ENCODE data around the gene C1QTNF1.

DNA sequence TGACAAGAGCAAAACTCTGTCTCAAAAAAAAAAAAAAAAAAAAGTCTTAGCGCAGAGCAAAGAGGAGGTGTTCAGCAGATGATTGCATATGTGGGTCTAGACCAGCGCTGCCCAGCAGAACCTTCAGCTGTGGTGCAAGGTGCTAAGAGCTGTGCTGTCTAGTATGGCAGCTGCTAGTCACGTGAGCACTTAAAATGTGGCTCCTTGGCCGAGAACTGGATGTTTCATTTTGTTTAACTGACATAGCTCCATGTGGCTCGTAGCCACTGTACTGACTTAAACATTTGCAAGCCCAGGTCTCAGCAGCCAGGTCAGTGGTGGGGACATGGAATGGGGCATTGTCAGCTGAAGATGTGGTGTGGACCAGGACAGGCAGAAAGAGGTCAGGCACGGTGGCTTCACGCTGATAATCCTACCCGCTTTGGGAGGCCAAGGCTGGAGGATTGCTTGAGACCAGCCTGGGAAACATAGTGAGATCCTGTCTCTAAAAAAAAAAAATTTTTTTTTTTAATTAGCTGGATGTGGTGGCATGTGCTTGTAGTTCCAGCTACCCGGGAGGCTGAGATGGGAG lies 9.2 kb downstream of the C1QTNF1 start:
- TF ChIP-seq CTCF (IDR thresholded peaks at IDR 0.05; ENCODE audit: poor library complexity) (no peak), EZH2phosphoT487 (IDR thresholded peaks at IDR 0.05; ENCODE audit: low read depth, severe bottlenecking, unreplicated experiment) (no peak), EZH2 (IDR thresholded peaks at IDR 0.05; ENCODE audit: borderline replicate concordance) (no peak)

Measured in hepatocyte (in vitro differentiated cells).